Stimulated activated CD4-positive, alpha-beta T cell treated with anti-CD3 and anti-CD28 coated beads, TNF-alpha, amount 100 ng/mL, for 1 hour (primary cell): Measurements from ENCODE around the gene AHSG.
A peak's percentile ranks its signal among the peaks of the same experiment; 100 is the strongest.

Source experiments
- DNase-seq, 3 donors: peaks; one replicate each; pipeline ENCODE4 v3.0.0-alpha.2; 2020; ENCODE audit warnings: low read depth in 3 of 3, low spot score in 1 of 3

Gene AHSG

DNA sequence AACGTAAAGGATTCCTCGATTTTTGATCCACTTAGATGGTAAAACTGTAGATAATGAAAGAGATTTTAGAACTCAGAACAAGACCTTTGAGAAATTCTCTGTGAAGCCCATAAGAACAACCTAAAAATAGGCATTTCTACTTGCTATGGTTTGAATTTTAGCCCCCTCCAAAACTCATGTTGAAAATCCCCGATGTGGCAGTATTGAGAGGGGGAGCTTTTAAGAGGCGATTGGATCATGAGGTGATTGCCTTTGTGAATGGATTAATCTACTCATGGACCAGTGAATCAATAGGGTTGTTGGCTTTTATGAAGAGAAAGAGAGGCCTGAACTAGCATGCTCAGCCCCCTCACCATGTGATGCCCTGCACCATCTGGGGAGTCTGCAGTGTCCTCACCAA is 20.2 kb upstream of the AHSG start:
- DNase-seq, result no peak

DNA sequence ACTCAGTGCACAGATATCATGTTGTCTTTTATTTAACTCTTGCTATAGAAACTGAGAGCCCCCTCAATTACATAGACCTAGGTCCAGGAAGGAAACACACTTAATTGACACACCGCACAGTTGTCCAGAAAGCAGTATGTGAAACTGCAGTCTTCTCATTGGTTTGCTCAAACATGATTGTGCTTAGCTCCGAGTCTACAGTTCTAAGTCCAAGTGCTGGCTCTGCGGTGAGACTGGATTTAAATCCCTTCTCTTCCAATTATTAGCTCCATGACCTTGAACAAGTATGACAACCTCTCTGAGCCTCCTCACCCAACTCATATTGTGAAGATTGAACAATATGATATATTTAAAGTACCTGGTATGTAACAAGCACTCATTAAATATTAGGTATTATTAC is 19.0 kb upstream of the AHSG start:
- no peak for DNase-seq

DNA sequence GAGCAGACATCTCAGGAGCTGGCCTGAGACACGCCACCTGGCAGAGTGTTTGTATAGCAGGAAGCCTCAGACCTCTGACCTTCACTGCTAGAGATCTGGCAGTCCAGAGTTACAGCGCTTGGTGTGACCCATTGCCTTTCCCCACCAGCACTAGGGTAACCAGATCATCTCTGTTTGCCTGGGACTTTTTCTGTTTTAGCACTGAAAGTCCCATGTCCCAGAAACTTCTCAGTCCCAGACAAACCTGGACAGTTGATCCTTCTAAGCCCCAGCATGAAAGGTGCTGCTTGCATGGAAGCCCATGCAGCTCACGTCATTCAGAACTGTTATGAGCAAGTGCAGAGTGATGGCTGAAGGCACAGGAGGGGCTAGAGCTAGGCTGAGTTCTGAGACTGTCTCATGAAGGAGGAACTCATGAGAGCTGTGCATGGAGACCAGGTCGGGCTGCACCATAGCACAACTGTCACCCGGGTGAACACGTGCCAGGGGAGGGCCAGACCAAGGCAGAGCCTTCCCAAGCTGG is 18.2 kb upstream of the AHSG start:
- no peak for DNase-seq

DNA sequence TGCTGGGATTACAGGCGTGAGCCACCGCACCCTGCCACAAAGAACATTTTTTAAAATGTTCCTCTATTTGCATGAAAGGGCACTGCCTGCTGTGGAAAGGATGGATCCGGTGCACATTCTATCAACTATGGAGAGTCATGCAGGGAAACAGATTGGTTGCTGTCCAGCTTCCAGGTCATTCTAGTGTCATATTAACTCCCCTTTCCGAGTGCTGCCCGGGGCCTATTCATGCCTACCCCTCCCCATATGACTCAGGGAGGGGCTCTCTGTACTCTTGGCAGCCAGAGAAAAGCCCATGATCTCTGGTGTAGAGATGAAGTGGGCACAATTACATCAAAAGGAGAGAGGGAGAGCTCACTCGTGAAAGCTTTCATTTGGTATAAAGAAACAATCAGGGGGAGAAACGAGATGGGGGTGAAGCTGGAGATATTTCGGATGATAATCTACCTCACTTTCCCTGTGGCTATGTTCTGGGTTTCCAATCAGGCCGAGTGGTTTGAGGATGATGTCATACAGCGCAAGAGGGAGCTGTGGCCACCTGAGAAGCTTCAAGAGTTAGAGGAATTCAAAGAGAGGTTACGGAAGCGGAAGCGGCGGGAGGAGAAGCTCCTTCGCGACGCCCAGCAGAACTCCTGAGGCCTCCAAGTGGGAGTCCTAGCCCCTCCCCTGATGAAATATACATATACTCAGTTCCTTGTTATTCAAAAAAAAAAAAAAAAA is 16.1 kb upstream of the AHSG start:
- no peak for DNase-seq

DNA sequence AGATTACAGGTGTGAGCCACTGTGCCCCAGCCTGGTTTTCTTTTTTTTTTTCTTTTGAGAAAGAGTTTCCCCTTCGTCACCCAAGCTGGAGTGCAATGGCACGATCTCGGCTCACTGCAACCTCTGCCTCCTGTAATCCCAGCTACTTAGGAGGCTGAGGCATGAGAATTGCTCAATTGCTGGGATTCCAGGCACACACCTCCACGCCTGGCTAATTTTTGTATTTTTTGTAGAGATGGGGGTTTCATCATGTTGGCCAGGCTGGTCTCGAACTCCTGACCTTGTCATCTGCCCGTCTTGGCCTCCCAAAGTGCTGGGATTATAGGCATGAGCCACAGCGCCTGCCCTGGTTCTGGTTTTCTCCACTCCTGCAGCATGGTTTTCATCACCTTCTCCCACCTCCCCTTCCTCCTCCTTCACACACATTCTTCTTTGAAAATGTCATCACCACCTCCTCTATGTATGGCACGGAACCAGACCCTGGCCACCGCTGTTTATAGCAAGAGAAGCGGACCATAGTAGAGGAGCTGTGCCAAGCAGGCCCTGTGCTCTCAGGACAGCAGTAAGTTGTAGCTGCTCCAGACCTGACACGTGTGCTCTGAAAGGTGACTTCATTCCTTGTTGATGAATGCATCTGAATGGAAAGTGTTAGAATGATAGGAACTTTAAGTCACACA is 14.6 kb upstream of the AHSG start:
- DNase-seq, result no peak

DNA sequence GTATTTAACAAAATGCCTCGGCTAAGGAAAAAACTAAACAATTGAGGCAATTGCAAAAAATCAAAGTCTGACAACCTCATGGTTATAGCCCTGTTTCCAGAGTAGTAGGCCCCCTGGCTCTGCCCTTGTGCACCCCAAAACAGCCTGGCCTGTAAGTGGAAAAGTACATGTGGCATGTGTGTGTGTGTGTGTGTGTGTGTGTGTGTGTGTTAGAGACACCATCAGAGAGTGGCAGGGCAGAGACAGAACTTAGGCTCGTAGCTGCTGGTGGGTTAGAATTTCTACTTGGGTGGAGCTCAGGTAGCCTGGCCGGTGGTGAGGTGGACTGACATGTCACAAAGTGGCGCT is 14.1 kb upstream of the AHSG start:
- DNase-seq, result no peak

DNA sequence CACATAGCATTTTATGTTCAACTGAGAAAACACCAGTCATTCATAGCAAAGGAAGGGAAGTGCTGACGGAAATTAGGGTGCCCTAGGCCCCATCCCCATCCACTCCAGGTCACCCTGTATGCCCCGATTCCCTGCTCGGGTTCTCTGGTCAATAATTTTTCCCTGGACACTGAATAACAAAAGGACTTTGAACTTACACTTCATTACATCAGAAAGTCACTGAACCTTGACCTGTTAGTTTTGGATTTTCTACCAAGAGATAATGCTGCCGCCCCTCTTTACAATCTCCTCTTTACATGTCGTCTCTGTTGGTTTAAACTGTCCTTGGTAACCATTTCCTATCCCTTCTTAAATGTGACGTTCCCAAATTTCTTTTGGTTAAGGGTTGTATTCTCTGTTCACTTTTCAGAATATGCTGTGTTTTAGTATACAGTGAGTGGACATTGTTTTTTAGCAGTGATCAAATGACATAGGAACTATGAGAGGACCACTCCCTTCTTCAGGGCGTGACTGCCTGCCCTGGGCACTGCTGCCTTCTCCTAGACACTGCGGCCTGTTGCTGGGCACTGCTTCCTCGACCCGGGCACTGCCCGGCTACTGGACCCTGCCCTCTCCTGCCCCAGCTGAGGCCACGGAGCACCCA is 13.6 kb upstream of the AHSG start:
- no peak for DNase-seq

DNA sequence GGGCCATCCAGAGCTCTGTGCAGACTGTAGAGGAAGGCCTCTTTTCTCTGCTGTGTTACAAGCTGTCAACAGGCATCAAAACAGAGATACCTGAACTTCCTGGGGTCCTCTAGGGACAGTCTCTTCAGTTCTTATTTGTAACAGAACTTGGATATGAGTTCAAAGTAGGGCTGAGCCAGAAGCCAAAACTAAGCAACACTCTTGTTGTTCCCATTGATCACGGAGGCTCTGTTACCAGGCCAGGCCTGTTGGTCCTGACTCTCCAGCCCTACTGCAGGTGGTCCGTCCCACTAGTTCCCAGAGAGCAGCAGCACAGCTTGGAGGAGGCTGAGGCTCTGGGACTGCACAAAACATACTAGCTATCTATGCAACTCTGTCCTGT is 13.1 kb upstream of the AHSG start:
- no peak for DNase-seq

DNA sequence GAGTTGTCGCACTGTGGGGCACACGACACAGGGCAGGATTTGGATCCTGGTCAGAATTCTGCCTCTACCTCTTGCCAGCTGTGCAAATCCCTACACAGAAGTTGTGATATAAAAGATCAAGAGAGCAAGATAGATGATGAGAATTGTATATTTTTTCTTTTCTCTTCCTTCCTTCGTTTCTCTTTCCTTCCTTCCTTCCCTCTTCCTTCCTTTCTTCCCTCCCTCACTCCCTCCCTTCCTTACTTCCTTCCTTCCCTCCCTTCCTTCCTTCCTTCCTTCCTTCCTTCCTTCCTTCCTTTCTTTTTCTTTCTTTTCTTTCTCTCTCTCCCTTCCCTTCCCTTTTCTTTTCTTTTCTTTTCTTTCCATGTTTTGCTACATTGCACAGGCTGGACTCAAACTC is 12.0 kb upstream of the AHSG start:
- no peak for DNase-seq

DNA sequence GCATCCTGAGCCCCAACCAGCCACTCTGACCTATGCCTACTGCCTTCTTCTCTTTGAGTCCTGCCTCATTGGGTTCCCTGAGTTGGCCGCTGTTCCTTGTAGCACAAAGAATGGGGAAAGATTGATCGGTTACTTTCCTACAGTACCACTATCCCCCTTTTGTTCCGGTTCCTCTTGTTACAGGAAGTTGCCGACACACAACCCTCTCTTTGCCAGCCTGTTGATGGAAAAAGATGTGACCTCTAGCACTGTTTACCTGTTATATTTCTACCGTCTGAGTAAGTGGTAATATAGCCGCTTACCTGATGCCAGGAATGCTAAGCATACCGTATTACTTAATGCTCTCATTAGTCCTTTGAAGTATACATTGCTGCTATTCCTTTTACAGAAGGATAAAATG is 9.7 kb upstream of the AHSG start:
- DNase-seq, result no peak

DNA sequence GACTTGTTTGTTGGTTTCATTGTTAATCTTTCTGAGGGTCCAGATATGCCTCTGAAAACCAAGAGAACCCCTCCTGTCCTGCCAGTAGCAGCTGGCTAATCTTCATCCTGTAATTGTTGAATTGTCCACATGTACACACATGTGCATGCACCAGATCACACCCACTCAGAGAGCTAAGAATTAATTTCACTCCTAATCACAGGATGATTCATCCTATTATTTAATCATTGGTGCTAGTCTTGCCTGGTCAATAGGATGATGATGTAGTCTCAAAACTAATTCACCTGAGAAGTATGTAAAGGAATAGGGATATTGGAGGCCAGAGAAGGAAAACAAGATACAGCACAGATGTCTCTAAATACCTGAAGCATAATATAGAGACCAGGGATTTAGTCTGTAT is 7.8 kb upstream of the AHSG start:
- DNase-seq, result no peak

DNA sequence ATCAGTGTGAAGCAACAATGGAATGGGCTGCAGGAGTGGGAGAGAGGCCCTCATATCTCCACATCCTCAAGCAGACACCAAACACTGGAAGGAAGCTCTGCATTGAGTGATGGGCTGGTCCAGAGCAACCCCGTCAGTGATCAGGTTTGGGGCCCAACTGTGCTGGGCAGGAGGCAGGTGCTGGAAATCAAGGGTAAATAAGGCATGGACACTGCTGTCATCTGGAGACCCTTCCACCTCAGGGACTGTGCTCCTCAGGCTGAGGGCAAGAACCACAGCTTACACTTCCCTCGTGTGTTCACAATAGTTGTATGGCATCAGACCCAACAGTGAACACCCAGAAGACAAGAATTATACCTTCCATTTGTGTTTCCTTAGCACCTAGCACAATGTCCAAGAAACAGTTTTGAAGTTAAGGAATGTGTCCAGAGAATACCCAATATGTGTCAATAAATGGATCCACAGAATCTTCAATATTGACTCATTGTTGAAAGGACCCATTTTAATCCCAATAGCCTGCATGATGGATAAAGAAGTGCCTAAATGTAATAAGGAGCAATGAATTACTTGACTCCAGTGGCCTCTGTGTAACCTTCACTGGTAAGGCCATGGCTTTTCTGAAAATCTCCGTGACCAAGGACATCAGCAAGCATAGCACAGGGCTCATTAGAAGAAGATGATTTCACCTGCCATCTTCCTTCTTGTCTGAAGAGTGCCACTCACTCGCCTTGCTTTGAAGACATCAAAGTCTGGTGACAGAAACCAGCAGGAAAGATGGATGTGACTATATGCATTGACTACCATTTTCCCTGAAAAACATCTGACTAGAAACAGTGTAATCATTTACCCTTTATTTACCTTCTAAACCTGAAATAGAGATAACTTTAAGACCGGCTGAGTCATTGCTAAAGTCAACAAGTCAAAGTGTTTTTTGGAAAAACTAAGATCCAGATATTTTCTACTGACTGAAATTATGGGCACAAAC is 7.0 kb upstream of the AHSG start:
- no peak for DNase-seq

DNA sequence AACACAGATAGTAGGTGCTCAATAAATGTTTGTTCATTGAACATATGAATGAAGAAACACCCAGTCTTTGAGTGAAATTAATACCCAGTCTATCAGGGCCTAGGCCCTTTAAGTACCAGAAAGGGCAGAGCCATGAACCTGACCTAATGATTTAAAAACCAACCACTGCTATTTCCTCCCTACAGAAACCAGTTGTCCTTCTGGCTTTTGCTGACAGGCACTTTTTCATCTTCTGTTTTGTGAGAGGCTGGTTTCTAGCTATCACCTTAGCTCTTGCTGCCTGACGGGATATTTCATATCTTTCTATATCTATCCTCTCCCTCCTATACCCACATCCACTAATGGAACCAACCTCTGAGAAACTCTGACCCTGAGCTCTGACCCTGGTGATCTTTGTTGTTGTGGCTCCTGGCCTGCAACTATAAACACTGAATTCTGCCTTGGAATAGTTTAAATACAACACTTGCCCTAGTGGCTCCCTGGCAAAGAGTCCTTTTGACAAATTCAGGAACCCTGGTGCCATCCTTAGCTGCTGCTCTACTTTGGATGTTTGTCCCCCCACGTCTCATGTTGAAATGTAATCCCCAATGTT is 4.1 kb upstream of the AHSG start:
- no peak for DNase-seq

DNA sequence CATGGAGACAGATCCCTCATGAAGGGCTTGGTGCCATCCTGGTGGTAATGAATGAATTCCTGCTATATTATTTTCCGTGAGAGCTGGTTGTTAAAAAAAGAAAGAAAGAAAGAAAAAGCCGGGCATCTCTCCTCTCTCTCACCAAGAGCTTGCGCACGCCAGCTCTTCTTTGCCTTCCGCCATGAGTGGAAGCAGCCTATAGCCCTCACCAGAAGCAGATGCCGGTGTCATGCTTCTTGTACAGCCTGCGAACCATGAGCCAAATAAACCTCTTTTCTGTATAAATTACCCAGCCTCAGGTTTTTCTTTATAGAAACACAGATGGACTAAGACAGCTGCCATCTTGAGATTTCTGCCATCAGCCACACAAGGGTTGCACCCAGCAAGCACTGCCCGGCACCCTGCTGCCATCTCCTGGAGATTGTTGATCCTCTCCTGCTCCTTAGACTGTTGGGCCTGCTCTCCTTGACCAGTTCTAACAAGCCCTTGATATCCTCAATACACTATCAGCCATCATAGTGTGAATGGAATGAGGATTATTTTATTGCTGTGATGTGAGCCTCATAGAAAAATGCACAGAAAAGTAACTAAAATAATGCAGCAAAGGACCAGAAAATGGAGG is 3.5 kb upstream of the AHSG start:
- no peak for DNase-seq

DNA sequence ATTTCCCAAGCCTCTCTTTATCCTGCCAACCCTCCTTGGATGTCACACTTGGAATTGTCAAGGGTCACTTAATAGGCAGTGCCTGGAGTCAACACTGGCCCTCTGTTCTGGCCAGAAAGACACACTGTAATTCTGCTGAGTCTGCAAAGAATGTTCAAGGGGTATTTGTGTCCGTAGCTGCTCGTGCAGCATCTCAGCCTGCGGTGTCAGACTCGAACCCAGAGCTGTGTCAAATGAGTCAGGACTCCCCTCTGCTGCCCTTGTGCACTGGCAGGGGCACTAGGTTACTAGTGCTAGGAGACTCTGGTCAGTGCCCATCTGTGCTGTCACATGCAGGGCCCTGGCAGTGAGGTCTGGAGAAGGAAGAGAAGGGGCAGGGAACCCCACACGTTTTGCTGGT is 795 bp upstream of the AHSG start:
- no peak for DNase-seq

DNA sequence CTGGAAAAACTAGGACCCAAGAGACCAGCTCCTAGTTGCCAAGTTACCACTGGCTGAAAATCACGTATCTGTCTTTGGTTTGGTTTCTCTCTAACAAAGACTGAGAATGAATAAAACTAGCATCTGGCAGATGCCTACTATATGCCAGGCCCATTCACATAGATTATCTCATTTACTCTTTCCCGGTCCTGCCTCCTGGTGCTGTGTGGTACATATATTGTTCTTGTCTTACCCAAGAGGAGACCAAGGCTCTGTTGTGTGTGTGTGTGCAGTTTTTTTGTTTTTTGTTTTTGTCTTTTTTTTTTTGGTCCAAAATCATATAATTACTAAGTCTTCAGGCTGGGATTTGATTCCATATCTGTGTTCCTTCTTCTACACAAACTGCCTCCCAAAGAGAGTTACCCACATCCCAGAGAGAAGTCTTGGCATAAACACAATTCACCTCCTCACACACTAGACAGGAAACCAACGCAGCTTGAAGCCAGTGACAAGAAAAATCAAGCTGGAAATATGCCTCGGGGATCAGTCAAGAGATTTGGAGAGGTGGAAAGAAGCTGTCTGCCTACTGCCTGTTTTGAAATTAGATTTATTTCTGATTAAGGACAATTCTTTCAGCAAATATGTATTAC is 891 bp downstream of the AHSG start:
- no peak for DNase-seq

DNA sequence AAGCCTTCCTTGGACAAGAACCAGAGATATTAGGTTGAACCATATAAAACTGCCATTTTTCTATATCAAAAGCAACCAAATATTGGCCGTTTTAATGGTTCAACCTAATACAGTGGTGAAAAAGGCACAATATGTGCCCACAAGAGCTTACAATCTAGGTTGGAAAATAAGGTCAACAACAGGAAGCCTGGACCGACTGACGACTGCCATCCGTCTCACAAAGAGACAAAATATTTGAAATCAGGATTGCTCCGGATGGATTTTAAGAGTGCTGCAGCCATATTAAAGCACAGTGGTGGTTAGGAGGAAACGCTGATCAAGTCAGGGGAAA is 1.4 kb downstream of the AHSG start:
- no peak for DNase-seq

DNA sequence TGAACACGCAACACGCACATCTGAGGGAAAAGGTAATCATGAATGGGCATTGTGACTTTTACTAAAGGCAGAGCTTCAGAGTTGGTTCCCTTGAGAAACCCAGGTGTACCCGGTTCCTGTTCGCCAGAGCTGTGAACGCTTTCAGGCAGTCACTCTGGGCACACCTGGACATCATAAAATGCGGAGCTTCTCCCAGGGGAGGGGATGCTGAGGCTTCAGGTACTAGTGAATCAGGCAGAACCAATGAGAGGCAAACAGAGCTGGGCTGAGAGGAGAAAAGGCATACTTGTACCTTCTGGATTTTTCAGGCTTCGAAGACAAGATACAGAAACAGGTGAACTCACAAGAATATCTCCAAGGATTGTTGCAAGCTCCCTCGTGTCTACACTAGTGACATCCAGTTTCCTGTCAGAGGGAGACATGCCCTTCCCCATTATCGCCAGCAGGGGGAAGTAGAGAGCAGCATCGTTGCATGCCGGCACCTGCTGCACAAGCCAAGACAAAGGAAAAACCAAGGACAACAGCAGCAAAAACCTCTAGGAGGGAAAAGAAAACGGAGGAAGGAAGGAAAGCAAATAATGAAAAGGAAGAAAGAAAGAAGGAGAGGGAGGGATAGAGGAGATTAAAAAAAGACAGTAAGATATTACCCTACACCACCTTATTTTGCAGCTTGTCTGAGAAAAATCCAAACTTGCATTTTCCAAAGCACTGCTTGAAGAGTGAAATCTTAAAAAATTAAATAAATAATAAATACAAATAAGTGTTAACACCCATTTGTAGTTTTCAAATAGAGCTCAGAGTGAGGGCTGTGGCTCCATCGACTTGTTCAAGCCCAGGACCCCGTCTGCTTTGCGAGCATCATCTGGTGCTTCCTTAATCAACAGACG is 2.0 kb downstream of the AHSG start:
- peak; percentile 23 to 62 (median 49) for DNase-seq

DNA sequence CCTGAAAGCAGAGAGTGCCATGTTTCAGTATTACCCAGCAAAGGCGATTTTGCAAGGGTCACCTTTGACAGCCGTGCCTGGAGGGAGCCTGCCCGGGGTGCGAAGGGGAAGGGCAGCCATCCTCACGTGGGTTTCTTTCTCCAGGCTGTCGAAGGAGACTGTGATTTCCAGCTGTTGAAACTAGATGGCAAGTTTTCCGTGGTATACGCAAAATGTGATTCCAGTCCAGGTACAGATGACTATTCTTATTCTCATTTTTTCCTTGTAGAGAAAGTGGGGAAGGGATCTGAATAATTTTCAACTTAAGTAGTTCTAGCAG is 3.4 kb downstream of the AHSG start:
- DNase-seq, result no peak
